Epithelial cell of prostate (primary cell): Measurements from ENCODE around the gene BBOF1.
"Not testable (repeated sequence)": the region's sequence is repeated elsewhere in the genome, so short reads cannot be mapped to it uniquely, and the experiment has no call there.

Experiments used
- DNase-seq: peaks from one replicate; pipeline ENCODE4 v3.0.0-alpha.2; 2011; ENCODE audit warnings: low read depth, low spot score
- H3K27ac ChIP-seq: fragments of 450-650 bp; 2 replicates; pipeline ENCODE4 v1.5.1; 2017; ENCODE audit warnings: mild to moderate bottlenecking

The BBOF1 gene

DNA sequence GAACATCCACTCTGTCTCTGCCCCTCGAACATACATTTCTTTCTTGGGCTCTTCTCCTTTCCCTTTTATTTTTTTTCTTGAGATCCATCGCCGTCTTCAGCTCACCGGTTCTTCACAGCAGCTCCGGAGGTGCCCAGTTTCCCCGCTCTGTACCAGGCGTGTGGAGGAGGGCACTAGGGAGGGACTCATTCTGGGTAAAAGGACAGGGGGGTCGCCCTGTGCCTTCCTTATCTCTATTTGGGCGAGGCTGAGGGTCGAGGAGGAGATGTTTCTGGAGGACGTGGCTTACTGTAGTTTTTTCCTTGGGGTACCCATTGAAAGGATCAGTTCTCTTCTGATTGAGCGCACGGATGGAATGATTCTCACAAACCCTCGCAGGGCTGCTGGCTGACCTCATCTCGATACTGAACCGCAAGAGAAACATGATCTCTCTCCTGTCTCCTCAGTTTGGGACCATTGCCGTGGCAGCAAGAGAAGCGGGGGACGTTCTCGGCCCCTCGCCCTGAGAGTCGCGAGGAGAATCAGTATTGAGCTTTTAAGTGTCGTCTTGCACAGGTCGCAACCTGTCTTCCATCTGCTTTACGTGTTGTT lies 66.0 kb downstream of the BBOF1 start:
- DNase-seq: no peak
- H3K27ac ChIP-seq: peak overlapping the region; percentile 43

DNA sequence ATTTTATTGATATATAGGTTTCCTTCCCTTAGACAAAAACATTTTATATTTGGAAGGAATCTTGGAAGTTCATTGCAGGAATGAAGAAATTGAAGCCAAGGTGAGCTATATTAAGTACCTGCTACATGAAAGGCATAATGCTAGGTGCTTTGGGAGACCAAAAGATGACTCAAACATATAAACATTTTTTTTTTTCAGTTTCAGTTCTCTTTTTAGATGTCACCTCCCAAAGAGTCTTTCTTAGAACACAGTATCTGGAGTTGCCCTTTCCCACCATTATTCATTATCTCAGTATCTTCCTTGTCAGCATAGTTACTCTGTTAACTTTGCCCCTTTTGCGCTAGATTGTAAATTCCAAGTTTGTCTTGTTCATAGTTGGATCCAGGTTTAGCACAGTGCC lies 66.7 kb downstream of the BBOF1 start:
- no peak for DNase-seq
- no peak overlapping the region for H3K27ac ChIP-seq

DNA sequence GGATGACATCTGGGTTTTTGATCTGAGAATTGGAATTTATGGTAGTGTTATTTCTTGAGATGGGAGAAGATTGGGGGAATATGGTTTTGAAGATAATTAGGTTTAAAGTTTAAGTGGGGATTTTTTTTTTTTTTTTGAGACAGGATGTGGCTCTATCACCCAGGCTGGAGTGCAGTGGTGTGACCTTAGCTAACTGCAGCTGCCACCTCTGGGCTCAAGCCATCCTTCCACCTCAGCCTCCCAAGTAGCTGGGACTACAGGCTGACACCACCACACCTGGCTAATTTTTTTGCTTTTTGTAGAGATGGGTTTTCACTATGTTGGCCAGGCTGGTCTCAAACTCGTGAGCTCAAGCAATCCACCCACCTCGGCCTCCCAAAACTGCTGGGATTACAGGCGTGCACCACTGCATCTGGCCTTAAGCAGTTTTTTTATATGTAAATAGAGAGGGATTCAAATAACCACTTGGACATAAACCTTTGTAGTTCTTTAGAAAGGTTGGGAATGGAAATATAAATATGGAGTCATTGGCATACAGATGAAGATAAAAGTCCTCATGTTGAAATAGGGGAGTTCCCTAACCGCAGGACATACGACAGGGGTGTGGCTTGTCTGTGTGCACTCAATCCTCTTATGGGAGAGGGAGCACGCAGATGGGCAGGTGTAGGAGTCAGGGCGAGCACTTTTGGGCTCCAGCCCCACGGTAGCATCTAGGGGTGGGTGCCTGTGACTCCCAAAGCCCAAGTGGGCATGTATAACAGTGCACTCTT lies 70.3 kb downstream of the BBOF1 start:
- DNase-seq: no peak

DNA sequence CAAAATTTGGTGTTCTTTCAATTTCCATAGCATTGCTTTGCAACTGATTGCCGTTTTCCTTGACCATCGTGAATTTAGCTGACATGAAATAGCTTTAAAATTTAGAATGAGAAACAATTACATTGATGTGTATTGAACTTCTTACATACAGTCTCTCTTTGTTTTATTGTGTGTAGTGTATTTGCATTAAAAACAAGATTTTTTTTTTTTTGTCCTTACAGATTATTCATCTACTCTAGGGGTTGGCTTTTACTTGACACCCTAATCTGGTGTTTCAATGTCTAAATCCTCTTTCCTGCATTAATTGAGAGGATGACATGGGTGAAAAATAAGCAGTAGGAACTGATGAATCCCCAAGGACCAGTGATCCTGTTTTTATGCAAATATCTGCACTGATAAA lies 86.2 kb downstream of the BBOF1 start:
- no peak overlapping the region for H3K27ac ChIP-seq

More for the DNA sequence above, 70.3 kb downstream of the BBOF1 start:
- no peak overlapping the region for H3K27ac ChIP-seq

DNA sequence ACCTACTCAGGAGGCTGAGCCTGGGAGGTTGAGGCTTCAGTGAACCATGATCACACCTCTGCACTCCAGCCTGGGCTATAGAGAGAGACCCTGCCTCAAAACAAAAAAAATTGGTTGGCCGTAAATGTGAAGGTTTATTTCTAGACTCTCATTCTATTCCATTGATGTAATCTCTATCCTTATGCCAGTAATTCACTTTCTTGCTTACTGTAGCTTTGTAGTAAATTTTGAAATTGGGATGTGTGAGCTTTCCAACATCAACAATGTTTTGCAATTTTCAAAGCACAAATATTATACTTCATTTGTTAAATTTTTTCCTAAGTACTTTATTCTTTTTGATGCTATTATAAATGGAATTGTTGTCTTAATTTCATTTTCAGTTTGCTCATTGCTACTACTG lies 90.2 kb downstream of the BBOF1 start:
- no peak for DNase-seq

More for the DNA sequence above, 86.2 kb downstream of the BBOF1 start:
- DNase-seq: no peak

DNA sequence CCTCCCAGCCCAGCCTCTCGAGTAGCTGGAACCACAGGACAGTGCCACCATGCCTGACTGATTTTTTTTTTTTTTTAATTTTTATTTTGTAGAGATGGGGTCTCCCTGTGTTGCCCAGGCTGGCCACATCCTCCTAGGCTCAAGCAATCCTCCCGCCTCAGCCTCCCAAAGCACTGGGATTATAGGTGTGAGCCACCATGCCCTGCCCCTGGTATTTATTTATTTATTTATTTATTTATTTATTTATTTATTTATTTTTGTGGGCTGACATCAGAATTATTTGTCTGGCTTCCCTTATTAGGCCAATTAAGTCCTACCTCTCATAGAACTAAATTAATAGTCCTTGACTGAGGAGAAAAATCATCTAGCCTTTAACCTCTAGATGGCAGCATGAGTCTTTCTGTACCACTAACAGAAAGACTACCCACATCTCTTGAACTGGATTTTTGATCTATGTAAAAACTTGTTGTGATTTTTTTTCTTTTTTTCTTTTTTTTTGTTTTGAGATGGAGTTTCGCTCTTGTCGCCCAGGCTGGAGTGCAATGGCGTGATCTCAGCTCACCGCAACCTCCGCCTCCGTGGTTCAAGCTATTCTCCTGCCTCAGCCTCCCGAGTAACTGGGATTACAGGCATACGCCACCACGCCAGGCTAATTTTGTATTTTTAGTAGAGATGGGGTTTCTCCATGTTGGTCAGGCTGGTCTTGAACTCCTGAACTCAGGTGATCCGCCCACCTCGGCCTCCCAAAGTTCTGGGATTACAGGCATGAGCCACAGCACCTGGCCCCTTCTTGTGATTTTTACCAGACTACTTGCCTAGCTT lies 92.5 kb downstream of the BBOF1 start:
- not testable (repeated sequence) for DNase-seq, H3K27ac ChIP-seq

More for the DNA sequence above, 90.2 kb downstream of the BBOF1 start:
- H3K27ac ChIP-seq: no peak overlapping the region
